ENCODE data around the gene RAD23A. TPM values are rescaled to one million over a fixed set of nuclear protein-coding genes. Genes with fewer than 3 reads are reported as not detected.
A peak's percentile ranks its signal among the peaks of the same experiment; 100 is the strongest.

RAD23A gene
- total and polyA plus RNA-seq, 9 of the 15 experiments (the other 6 are each of a cell fraction or from before 2014, with no cell fraction given), result 9.5 to 181 (median 101) TPM

DNA sequence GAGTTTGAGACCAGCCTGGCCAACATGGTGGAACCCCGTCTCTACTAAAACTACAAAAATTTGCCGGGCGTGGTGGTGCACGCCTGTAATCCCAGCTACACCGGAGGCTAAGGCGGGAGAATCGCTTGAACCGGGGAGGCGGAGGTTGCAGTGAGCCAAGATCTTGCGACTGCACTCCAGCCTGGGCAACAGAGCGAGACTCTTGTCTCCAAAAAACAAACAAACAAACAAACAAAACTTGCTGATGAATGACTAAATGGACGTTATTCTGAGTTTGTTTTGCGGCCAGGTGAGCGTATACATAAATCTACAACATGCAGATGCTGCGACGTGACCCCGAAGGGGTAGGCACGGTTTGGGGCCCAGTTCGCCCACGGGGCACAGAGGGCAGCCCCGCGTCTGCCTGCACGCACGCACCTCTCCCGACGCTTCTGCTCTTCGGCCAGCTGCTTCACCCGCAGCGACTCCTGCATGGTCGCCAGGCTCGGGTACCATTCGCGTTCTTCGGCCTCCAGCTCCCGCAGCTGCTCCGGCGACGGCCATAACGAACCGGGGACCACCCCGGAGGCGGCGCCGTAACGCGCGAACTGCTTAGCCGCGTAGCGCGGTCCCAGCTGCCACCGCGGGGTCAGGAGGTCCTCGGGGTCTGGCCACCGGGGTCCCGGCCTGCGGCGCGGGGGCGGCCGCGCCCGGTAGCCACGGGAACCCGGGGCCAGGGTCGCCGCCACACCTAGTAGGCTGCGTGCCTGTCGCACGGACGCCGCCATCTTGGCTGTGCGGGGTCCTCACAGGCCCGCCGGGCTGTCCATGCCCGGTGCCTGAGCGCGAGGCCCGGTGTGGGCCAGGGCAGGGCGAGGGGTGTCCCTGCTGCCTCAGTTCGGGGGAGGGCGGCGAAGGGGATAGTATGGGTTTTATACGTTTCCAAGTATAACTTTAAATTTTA, 11.1 kb downstream of the RAD23A start, which contains the start of gene GADD45GIP1 (continued):
- no peak for TF ChIP-seq DLX4 (CRISPR knock-in tag; IDR thresholded peaks at IDR 0.05)
- TF ChIP-seq LEF1 (IDR thresholded peaks at IDR 0.05), result no peak
- TF ChIP-seq JUN (IDR thresholded peaks at IDR 0.05; ENCODE audit: borderline replicate concordance, low read depth, low read length), result no peak
- TF ChIP-seq JUN (CRISPR knock-in tag; IDR thresholded peaks at IDR 0.05; ENCODE audit: borderline replicate concordance), result no peak
- TF ChIP-seq MCM5 (IDR thresholded peaks at IDR 0.05; ENCODE audit: low read depth), result no peak
- no peak for TF ChIP-seq FOXA3 (CRISPR knock-in tag; conservative IDR thresholded peaks at IDR 0.05 in 1 of 2, IDR thresholded peaks at IDR 0.05 in 1 of 2)
- TF ChIP-seq TBL1XR1 (IDR thresholded peaks at IDR 0.05; ENCODE audit: low read length in 2 of 2), result no peak
- TF ChIP-seq CREB5 (CRISPR knock-in tag; IDR thresholded peaks at IDR 0.05), result no peak
- TF ChIP-seq MTA3 (IDR thresholded peaks at IDR 0.05; ENCODE audit: borderline replicate concordance), result peak; percentile 57; the same call in 1 of the 2 replicates
- TF ChIP-seq NR2F6 (CRISPR knock-in tag; IDR thresholded peaks at IDR 0.05), result no peak
- no peak for TF ChIP-seq ZNF79 (CRISPR knock-in tag; IDR thresholded peaks at IDR 0.05; ENCODE audit: low read depth)
- no peak for TF ChIP-seq ZNF76 (CRISPR knock-in tag; IDR thresholded peaks at IDR 0.05; ENCODE audit: borderline replicate concordance)
- TF ChIP-seq SLC30A9 (CRISPR knock-in tag; IDR thresholded peaks at IDR 0.05), result no peak
- no peak for TF ChIP-seq ELF2 (CRISPR knock-in tag; IDR thresholded peaks at IDR 0.05)
- peak; percentile 72 for TF ChIP-seq L3MBTL2 (IDR thresholded peaks at IDR 0.05)
- no peak for TF ChIP-seq MEF2D (tag; conservative IDR thresholded peaks at IDR 0.05; ENCODE audit: low read depth)
- TF ChIP-seq MEIS2 (IDR thresholded peaks at IDR 0.05; ENCODE audit: partially characterized antibody), result no peak
- TF ChIP-seq U2AF1 (optimal IDR thresholded peaks at IDR 0.05; ENCODE audit: low read depth, low read length), result peak; percentile 72
- no peak for TF ChIP-seq KAT2B (IDR thresholded peaks at IDR 0.05; ENCODE audit: low read depth, low read length)
- TF ChIP-seq ILF3 (IDR thresholded peaks at IDR 0.05; ENCODE audit: borderline replicate concordance), result no peak
- TF ChIP-seq NFRKB (IDR thresholded peaks at IDR 0.05; ENCODE audit: low read depth), result no peak
- no peak for TF ChIP-seq ASH1L (IDR thresholded peaks at IDR 0.05; ENCODE audit: borderline replicate concordance, low read depth, partially characterized antibody)
- TF ChIP-seq ZNF140 (CRISPR knock-in tag; IDR thresholded peaks at IDR 0.05), result no peak
- TF ChIP-seq SRF (CRISPR knock-in tag; IDR thresholded peaks at IDR 0.05), result no peak
- no peak for TF ChIP-seq ZNF766 (CRISPR knock-in tag; conservative IDR thresholded peaks at IDR 0.05)
- TF ChIP-seq MAFF (IDR thresholded peaks at IDR 0.05; ENCODE audit: low read length), result no peak
- TF ChIP-seq RBM15 (IDR thresholded peaks at IDR 0.05; ENCODE audit: insufficient read depth, low read length), result no peak
- no peak for TF ChIP-seq BMI1 (IDR thresholded peaks at IDR 0.05; ENCODE audit: low read length)
- TF ChIP-seq SRSF1 (IDR thresholded peaks at IDR 0.05; ENCODE audit: low read depth, low read length), result no peak

All from K562 (cell line).